ENCODE data around the gene KCNJ2.

Gene KCNJ2

GRCh38 chr17:70124723-70125122, 44.6 kb upstream of the KCNJ2 start:
- Histone ChIP-seq H3K4me3 (ENCODE audit: low read depth, low read length, poor library complexity, severe bottlenecking) (no peak overlapping the region), H3K9me3 (ENCODE audit: low read length) (no peaks in the 10 kb centered on the region), H3K9ac (ENCODE audit: low read length) (no peak overlapping the region), H3K4me2 (ENCODE audit: low read length) (no peak overlapping the region), H3K4me1 (ENCODE audit: insufficient read depth, low read length, severe bottlenecking) (peaks cover 50% of the 10 kb centered on the region), H3F3A (ENCODE audit: insufficient read depth, low read length) (no peaks in the 10 kb centered on the region), H3K27me3 (ENCODE audit: insufficient read depth, low read length) (no peaks in the 10 kb centered on the region), H3K27ac (ENCODE audit: low read depth, low read length, poor library complexity, severe bottlenecking) (no peak overlapping the region), H3K9me2 (ENCODE audit: low read depth, low read length) (no peaks in the 10 kb centered on the region), H2AFZ (ENCODE audit: low read length) (no peak overlapping the region), H3K79me2 (ENCODE audit: insufficient read depth, low read length) (no peaks in the 10 kb centered on the region), H4K20me1 (ENCODE audit: insufficient read depth, low read length) (no peaks in the 10 kb centered on the region), H3K36me3 (ENCODE audit: insufficient read depth, low read length) (peaks cover 11% of the 10 kb centered on the region; the same call in 1 of the 2 replicates)
- no peak for TF ChIP-seq EZH2 (IDR thresholded peaks at IDR 0.05; ENCODE audit: borderline replicate concordance, low read length)
- no peak for TF ChIP-seq CTCF (IDR thresholded peaks at IDR 0.05; ENCODE audit: low read length)

GRCh38 chr17:70127221-70127873, 42.0 kb upstream of the KCNJ2 start:
- H3K4me1 ChIP-seq (ENCODE audit: insufficient read depth, low read length, severe bottlenecking): peaks cover 24% of the 10 kb centered on the region
- H3K27me3 ChIP-seq (ENCODE audit: insufficient read depth, low read length): no peaks in the 10 kb centered on the region
- no peak overlapping the region for H3K4me3 ChIP-seq (ENCODE audit: low read depth, low read length, poor library complexity, severe bottlenecking)
- H3F3A ChIP-seq (ENCODE audit: insufficient read depth, low read length): no peaks in the 10 kb centered on the region
- no peak overlapping the region for H3K9ac ChIP-seq (ENCODE audit: low read length)
- TF ChIP-seq EZH2 (IDR thresholded peaks at IDR 0.05; ENCODE audit: borderline replicate concordance, low read length) (no peak), CTCF (IDR thresholded peaks at IDR 0.05; ENCODE audit: low read length) (no peak)
- H3K36me3 ChIP-seq (ENCODE audit: insufficient read depth, low read length): peaks cover 23% of the 10 kb centered on the region
- no peak overlapping the region for H2AFZ ChIP-seq (ENCODE audit: low read length)
- no peaks in the 10 kb centered on the region for H3K9me2 ChIP-seq (ENCODE audit: low read depth, low read length)
- peaks cover 2% of the 10 kb centered on the region; the same call in 1 of the 2 replicates for H3K9me3 ChIP-seq (ENCODE audit: low read length)
- no peak overlapping the region for H3K27ac ChIP-seq (ENCODE audit: low read depth, low read length, poor library complexity, severe bottlenecking)
- no peaks in the 10 kb centered on the region for H4K20me1 ChIP-seq (ENCODE audit: insufficient read depth, low read length)
- no peaks in the 10 kb centered on the region for H3K79me2 ChIP-seq (ENCODE audit: insufficient read depth, low read length)
- no peak overlapping the region for H3K4me2 ChIP-seq (ENCODE audit: low read length)

GRCh38 chr17:70128727-70129238, 40.5 kb upstream of the KCNJ2 start:
- Histone ChIP-seq H4K20me1 (ENCODE audit: insufficient read depth, low read length) (no peaks in the 10 kb centered on the region), H3K9me3 (ENCODE audit: low read length) (peaks cover 5% of the 10 kb centered on the region; the same call in 1 of the 2 replicates), H2AFZ (ENCODE audit: low read length) (no peak overlapping the region), H3K4me3 (ENCODE audit: low read depth, low read length, poor library complexity, severe bottlenecking) (no peak overlapping the region), H3K36me3 (ENCODE audit: insufficient read depth, low read length) (peaks cover 30% of the 10 kb centered on the region), H3K9ac (ENCODE audit: low read length) (no peak overlapping the region), H3K79me2 (ENCODE audit: insufficient read depth, low read length) (no peaks in the 10 kb centered on the region), H3K27ac (ENCODE audit: low read depth, low read length, poor library complexity, severe bottlenecking) (no peak overlapping the region), H3K27me3 (ENCODE audit: insufficient read depth, low read length) (no peaks in the 10 kb centered on the region), H3K9me2 (ENCODE audit: low read depth, low read length) (no peaks in the 10 kb centered on the region), H3K4me2 (ENCODE audit: low read length) (no peak overlapping the region), H3K4me1 (ENCODE audit: insufficient read depth, low read length, severe bottlenecking) (peaks cover 10% of the 10 kb centered on the region), H3F3A (ENCODE audit: insufficient read depth, low read length) (no peaks in the 10 kb centered on the region)
- TF ChIP-seq CTCF (IDR thresholded peaks at IDR 0.05; ENCODE audit: low read length) (no peak), EZH2 (IDR thresholded peaks at IDR 0.05; ENCODE audit: borderline replicate concordance, low read length) (no peak)
